GM18508 (cell line): Measurements from ENCODE around the gene AFF3.
"Not testable (repeated sequence)": the region's sequence is repeated elsewhere in the genome, so short reads cannot be mapped to it uniquely, and the experiment has no call there.

ENCODE experiments used
- ATAC-seq: cut with Tn5 transposase; IDR thresholded peaks from one replicate; pipeline ENCODE4 v1.9.1; 2021; ENCODE audit warnings: moderate number of reproducible peaks; ENCODE audit not compliant: insufficient read depth, unreplicated experiment

AFF3 gene

GRCh38 chr2:100151832-100152231, 9.4 kb upstream of the AFF3 start:
- not testable (repeated sequence) for ATAC-seq

- ATAC-seq: no peak
Measured at GRCh38 chr2:100151310-100151709, 8.9 kb upstream of the AFF3 start.

GRCh38 chr2:100148883-100149282, 6.5 kb upstream of the AFF3 start:
- ATAC-seq: no peak

GRCh38 chr2:100146657-100146960, 4.2 kb upstream of the AFF3 start:
- no peak for ATAC-seq

GRCh38 chr2:100145893-100146656, 3.7 kb upstream of the AFF3 start:
- no peak for ATAC-seq

GRCh38 chr2:100143286-100143685, 896 bp upstream of the AFF3 start:
- ATAC-seq: no peak

GRCh38 chr2:100141906-100142305, 484 bp downstream of the AFF3 start:
- no peak for ATAC-seq

- ATAC-seq: no peak
Measured at GRCh38 chr2:100140582-100140981, 1.8 kb downstream of the AFF3 start.

GRCh38 chr2:100137866-100138570, 4.4 kb downstream of the AFF3 start:
- ATAC-seq: no peak

GRCh38 chr2:100137318-100137717, 5.1 kb downstream of the AFF3 start:
- no peak for ATAC-seq

- ATAC-seq: peak; percentile 52
Measured at GRCh38 chr2:100136310-100136709, 6.1 kb downstream of the AFF3 start.

- no peak for ATAC-seq
Measured at GRCh38 chr2:100135415-100135814, 7.0 kb downstream of the AFF3 start.

GRCh38 chr2:100130595-100131391, 11.6 kb downstream of the AFF3 start:
- ATAC-seq: no peak

- no peak for ATAC-seq
Measured at GRCh38 chr2:100126897-100127401, 15.4 kb downstream of the AFF3 start.

- ATAC-seq: no peak
Measured at GRCh38 chr2:100126201-100126600, 16.2 kb downstream of the AFF3 start.

GRCh38 chr2:100125626-100126025, 16.8 kb downstream of the AFF3 start:
- no peak for ATAC-seq

GRCh38 chr2:100124761-100125160, 17.6 kb downstream of the AFF3 start:
- no peak for ATAC-seq

GRCh38 chr2:100121124-100121718, 21.2 kb downstream of the AFF3 start:
- no peak for ATAC-seq

GRCh38 chr2:100119235-100119634, 23.2 kb downstream of the AFF3 start:
- ATAC-seq: no peak

- no peak for ATAC-seq
Measured at GRCh38 chr2:100113990-100114433, 28.4 kb downstream of the AFF3 start.

GRCh38 chr2:100110614-100111000, 31.8 kb downstream of the AFF3 start:
- ATAC-seq: no peak
